ENCODE results near the gene APOM. TPM values are rescaled to one million over a fixed set of nuclear protein-coding genes. Genes with fewer than 3 reads are reported as not detected.

The APOM gene
- total RNA-seq, 1 experiment from 2014 or later: 3.5 TPM

GRCh38 chr6:31666337-31666965 lies 10.8 kb downstream of the APOM start:
- H3K27ac Mint-ChIP-seq: peak overlapping the region; percentile 98
- ChIA-PET CTCF (interaction anchor here (0.9 to 1.5 kb wide), 3 partner anchors 16 to 125 kb away, joined by 3 to 6 read pairs (median 4); no protein-coding TSS in a partner anchor), POLR2A (no interaction called here)
- peak overlapping the region; percentile 91 for H3K4me3 Mint-ChIP-seq
- no peaks in the 10 kb centered on the region for H3K27me3 Mint-ChIP-seq (ENCODE audit: low read depth)
- H3K9me3 Mint-ChIP-seq: no peaks in the 10 kb centered on the region
- H3K36me3 Mint-ChIP-seq: peaks cover 67% of the 10 kb centered on the region
- peaks cover 31% of the 10 kb centered on the region for H3K4me1 Mint-ChIP-seq
- no peak for DNase-seq (ENCODE audit: low spot score)
- no peak for ATAC-seq
- TF ChIP-seq RELA (CRISPR knock-in tag; IDR thresholded peaks at IDR 0.05; ENCODE audit: borderline replicate concordance) (no peak), AFF4 (CRISPR knock-in tag; IDR thresholded peaks at IDR 0.05; ENCODE audit: borderline replicate concordance) (no peak), PRRX2 (CRISPR knock-in tag; IDR thresholded peaks at IDR 0.05) (no peak), TCF7 (CRISPR knock-in tag; IDR thresholded peaks at IDR 0.05; ENCODE audit: low read depth) (no peak), PRDM15 (CRISPR knock-in tag; IDR thresholded peaks at IDR 0.05) (no peak), ETV6 (CRISPR knock-in tag; IDR thresholded peaks at IDR 0.05) (no peak), ZNF416 (CRISPR knock-in tag; IDR thresholded peaks at IDR 0.05) (no peak), PREB (CRISPR knock-in tag; IDR thresholded peaks at IDR 0.05; ENCODE audit: borderline replicate concordance) (no peak), ELF4 (CRISPR knock-in tag; IDR thresholded peaks at IDR 0.05; ENCODE audit: low read depth) (no peak), ZNF423 (CRISPR knock-in tag; IDR thresholded peaks at IDR 0.05) (no peak)

- ATAC-seq: no peak
- ChIA-PET POLR2A (no interaction called here), CTCF (interaction anchor here (0.8 to 1.9 kb wide), 2 partner anchors 72 to 100 kb away, joined by 4 read pairs; no protein-coding TSS in a partner anchor)
- DNase-seq (ENCODE audit: low spot score): no peak
- Mint-ChIP-seq H3K9me3 (no peaks in the 10 kb centered on the region), H3K4me1 (peaks cover 12% of the 10 kb centered on the region), H3K27ac (no peak within 1 kb of the TSS), H3K4me3 (no peak within 1 kb of the TSS), H3K36me3 (peaks cover 61% of the 10 kb centered on the region), H3K27me3 (ENCODE audit: low read depth) (no peaks in the 10 kb centered on the region)
- TF ChIP-seq HMGXB4 (CRISPR knock-in tag; IDR thresholded peaks at IDR 0.05) (no peak), NR3C1 (CRISPR knock-in tag; conservative IDR thresholded peaks at IDR 0.05; ENCODE audit: low read depth) (no peak), ARID4B (CRISPR knock-in tag; IDR thresholded peaks at IDR 0.05; ENCODE audit: borderline replicate concordance) (no peak), STAT6 (CRISPR knock-in tag; conservative IDR thresholded peaks at IDR 0.05; ENCODE audit: low read depth) (no peak), TP53 (CRISPR knock-in tag; IDR thresholded peaks at IDR 0.05) (no peak), EMX1 (CRISPR knock-in tag; IDR thresholded peaks at IDR 0.05) (no peak)
Measured at GRCh38 chr6:31669676-31670075, 14.0 kb downstream of the APOM start, which contains the start of gene LY6G5B. Gene LY6G5B, plus strand, starts transcription at chr6:31669976. Its CDS starts 975 bp downstream, at chr6:31670951.
